MM.1S (cell line): Measurements from ENCODE around the gene ARAP2.

ENCODE experiments used
- DNase-seq: peaks from one replicate; pipeline ENCODE4 v3.0.0-alpha.2; 2015
- H2AFZ ChIP-seq: fragments of 300-600 bp; sonication (generic); 2 replicates; pipeline ENCODE4 v1.6.0; 2016; ENCODE audit warnings: antibody characterized with exemption, low read length
- H3F3A ChIP-seq: fragments of 300-600 bp; sonication (generic); 2 replicates; pipeline ENCODE4 v1.6.1; 2016; ENCODE audit warnings: mild to moderate bottlenecking, antibody characterized with exemption, low read length, moderate library complexity, mixed read lengths; ENCODE audit not compliant: insufficient read depth
- H3K27ac ChIP-seq: fragments of 300-600 bp; sonication (generic); 2 replicates; pipeline ENCODE4 v1.5.1; 2016; ENCODE audit warnings: mild to moderate bottlenecking, low read length
- H3K27me3 ChIP-seq: fragments of 300-600 bp; sonication (generic); replicated peaks from 2 replicates; pipeline ENCODE4 v1.6.0; 2016; ENCODE audit warnings: low read length; ENCODE audit not compliant: insufficient read depth
- H3K36me3 ChIP-seq: fragments of 300-600 bp; sonication (generic); replicated peaks from 2 replicates; pipeline ENCODE4 v1.6.1; 2016; ENCODE audit warnings: mild to moderate bottlenecking, low read length, mixed read lengths; ENCODE audit not compliant: insufficient read depth
- H3K4me1 ChIP-seq: fragments of 300-600 bp; sonication (generic); 2 replicates; pipeline ENCODE4 v1.6.1; 2016; ENCODE audit warnings: low read length, mixed read lengths
- H3K4me2 ChIP-seq: fragments of 300-600 bp; sonication (generic); 2 replicates; pipeline ENCODE4 v1.6.0; 2016; ENCODE audit warnings: low read depth, low read length
- H3K4me3 ChIP-seq: fragments of 300-600 bp; sonication (generic); 2 replicates; pipeline ENCODE4 v1.5.1; 2016; ENCODE audit warnings: low read length, mixed read lengths
- H3K79me2 ChIP-seq: fragments of 300-600 bp; sonication (generic); 2 replicates; pipeline ENCODE4 v1.6.1; 2016; ENCODE audit warnings: mixed run types, low read length, mixed read lengths
- H3K9ac ChIP-seq: fragments of 300-600 bp; sonication (generic); 2 replicates; pipeline ENCODE4 v1.6.1; 2016; ENCODE audit warnings: low read length, mixed read lengths
- H3K9me2 ChIP-seq: fragments of 300-600 bp; sonication (generic); replicated peaks from 2 replicates; pipeline ENCODE4 v1.6.1; 2016; ENCODE audit warnings: mild to moderate bottlenecking, low read length, mixed read lengths; ENCODE audit not compliant: insufficient read depth
- H3K9me3 ChIP-seq: fragments of 300-600 bp; sonication (generic); replicated peaks from 2 replicates; pipeline ENCODE4 v1.6.1; 2016; ENCODE audit warnings: mild to moderate bottlenecking, low read length, mixed read lengths; ENCODE audit not compliant: insufficient read depth
- H4K20me1 ChIP-seq: fragments of 300-600 bp; sonication (generic); 2 replicates; pipeline ENCODE4 v1.6.1; 2016; ENCODE audit warnings: mild to moderate bottlenecking, low read length, moderate library complexity, mixed read lengths; ENCODE audit not compliant: insufficient read depth
- CTCF ChIP-seq: fragments of 300-600 bp; sonication (generic); IDR thresholded peaks from 2 replicates; pipeline ENCODE4 v1.5.1; 2016; ENCODE audit warnings: antibody characterized with exemption, low read length, mixed read lengths
- EZH2 ChIP-seq: fragments of 300-600 bp; sonication (generic); optimal IDR thresholded peaks from 2 replicates; pipeline ENCODE3; 2017; ENCODE audit warnings: low read depth, mild to moderate bottlenecking, antibody characterized with exemption, low read length, mixed read lengths
- EZH2phosphoT487 ChIP-seq: fragments of 300-600 bp; sonication (generic); IDR thresholded peaks from 2 replicates; pipeline ENCODE4 v1.6.1; 2018; ENCODE audit warnings: antibody characterized with exemption, low read length

The ARAP2 gene

GRCh38 chr4:36236159-36236558 lies 8.2 kb downstream of the ARAP2 start:
- H3K27me3 ChIP-seq: no peaks in the 10 kb centered on the region
- H3K9ac ChIP-seq: no peak overlapping the region
- no peaks in the 10 kb centered on the region for H3K36me3 ChIP-seq
- H3K9me3 ChIP-seq: no peaks in the 10 kb centered on the region
- no peak overlapping the region for H3K27ac ChIP-seq
- H3K4me2 ChIP-seq: no peak overlapping the region
- no peaks in the 10 kb centered on the region for H3K9me2 ChIP-seq
- H3K79me2 ChIP-seq: peaks cover 53% of the 10 kb centered on the region
- H3K4me3 ChIP-seq: no peak overlapping the region
- H3K4me1 ChIP-seq: peaks cover 2% of the 10 kb centered on the region
- no peaks in the 10 kb centered on the region for H4K20me1 ChIP-seq
- DNase-seq: no peak
- H2AFZ ChIP-seq: no peak overlapping the region
- H3F3A ChIP-seq: no peaks in the 10 kb centered on the region
- TF ChIP-seq EZH2phosphoT487: no peak
- no peak for TF ChIP-seq CTCF
- no peak for TF ChIP-seq EZH2

- no peak for DNase-seq
- Histone ChIP-seq H3K4me1 (no peaks in the 10 kb centered on the region), H3K27me3 (no peaks in the 10 kb centered on the region), H3K27ac (no peak overlapping the region), H3K4me3 (no peak overlapping the region), H3F3A (no peaks in the 10 kb centered on the region), H3K4me2 (no peak overlapping the region), H3K9ac (no peak overlapping the region), H3K9me3 (no peaks in the 10 kb centered on the region), H3K9me2 (no peaks in the 10 kb centered on the region), H4K20me1 (no peaks in the 10 kb centered on the region), H3K79me2 (peaks cover 44% of the 10 kb centered on the region), H3K36me3 (no peaks in the 10 kb centered on the region), H2AFZ (no peak overlapping the region)
- TF ChIP-seq CTCF (no peak), EZH2phosphoT487 (no peak), EZH2 (no peak)
These were observed 9.0 kb downstream of the ARAP2 start for GRCh38 chr4:36235306-36235705.

GRCh38 chr4:36233567-36234266 lies 10.6 kb downstream of the ARAP2 start:
- Histone ChIP-seq H3K27me3 (no peaks in the 10 kb centered on the region), H3K79me2 (peaks cover 32% of the 10 kb centered on the region), H3K9me3 (no peaks in the 10 kb centered on the region), H3K4me3 (no peak overlapping the region), H3K4me2 (no peak overlapping the region), H3F3A (no peaks in the 10 kb centered on the region), H3K36me3 (no peaks in the 10 kb centered on the region), H3K4me1 (no peaks in the 10 kb centered on the region), H2AFZ (no peak overlapping the region), H3K9me2 (no peaks in the 10 kb centered on the region), H4K20me1 (no peaks in the 10 kb centered on the region), H3K9ac (no peak overlapping the region), H3K27ac (no peak overlapping the region)
- TF ChIP-seq EZH2phosphoT487: no peak
- no peak for TF ChIP-seq EZH2
- no peak for TF ChIP-seq CTCF
- DNase-seq: no peak
